Tibial artery (tissue), 4 donors: Measurements from ENCODE around the gene SMYD1.

Experiments used
- DNase-seq, 2 donors: peaks; one replicate each; pipeline ENCODE4 v3.0.0-alpha.2; 2019
- H3K27ac ChIP-seq, 2 donors: fragments of 200-600 bp; sonication (generic) in 1 of 2; 1 replicate in 1 of 2; 2 replicates in 1 of 2; pipeline ENCODE4 v1.5.1; 2018 to 2019; ENCODE audit warnings: mild to moderate bottlenecking in 1 of 2
- H3K27me3 ChIP-seq, 2 donors: fragments of 200-600 bp; sonication (generic) in 1 of 2; one replicate each; pipeline versions ENCODE4 v1.5.1 to v1.6.0; 2016 to 2019
- H3K36me3 ChIP-seq, 3 donors: fragments of 200-600 bp; sonication (generic) in 2 of 3; one replicate each; pipeline ENCODE4 v1.5.1; 2016 to 2019; ENCODE audit warnings: mild to moderate bottlenecking in 2 of 3
- H3K4me1 ChIP-seq, 4 donors: fragments of 200-600 bp; sonication (generic) in 2 of 4; 1 replicate in 3 of 4; 2 replicates in 1 of 4; pipeline ENCODE4 v1.5.1; 2016 to 2019
- H3K4me3 ChIP-seq, 2 donors: fragments of 200-600 bp; sonication (generic) in 1 of 2; 1 replicate in 1 of 2; 2 replicates in 1 of 2; pipeline ENCODE4 v1.5.1; 2018 to 2019; ENCODE audit warnings: mild to moderate bottlenecking in 2 of 2
- H3K9me3 ChIP-seq, 3 donors: fragments of 200-600 bp; sonication (generic) in 1 of 3; one replicate each; pipeline ENCODE4 v1.5.1; 2016 to 2019
- intact Hi-C: fragments of 100-400 bp; cut with DNase I; formaldehyde crosslinking; loops from one replicate; pipeline ENCODE4 v1.15.0; 2023; ENCODE audit warnings: low total_unique reads
- TF ChIP-seq, protein P1 (sequence below), 2 experiments: fragments of 200-600 bp in 1 of 2; fragments of 450-650 bp in 1 of 2; IDR thresholded peaks; one replicate each; pipeline ENCODE4 v1.5.1; 2017 to 2019; ENCODE audit warnings: antibody characterized with exemption in 2 of 2, mild to moderate bottlenecking in 1 of 2, moderate library complexity in 1 of 2

Gene SMYD1

GRCh38 chr2:88082781-88083180, 15.2 kb downstream of the SMYD1 start:
- Histone ChIP-seq H3K9me3 (no peaks in the 10 kb centered on the region), H3K4me3 (no peak overlapping the region), H3K4me1 (no peaks in the 10 kb centered on the region), H3K27me3 (no peaks in the 10 kb centered on the region), H3K36me3 (no peaks in the 10 kb centered on the region), H3K27ac (no peak overlapping the region)
- intact Hi-C loops, result no loop called here
- TF ChIP-seq, protein P1, sequence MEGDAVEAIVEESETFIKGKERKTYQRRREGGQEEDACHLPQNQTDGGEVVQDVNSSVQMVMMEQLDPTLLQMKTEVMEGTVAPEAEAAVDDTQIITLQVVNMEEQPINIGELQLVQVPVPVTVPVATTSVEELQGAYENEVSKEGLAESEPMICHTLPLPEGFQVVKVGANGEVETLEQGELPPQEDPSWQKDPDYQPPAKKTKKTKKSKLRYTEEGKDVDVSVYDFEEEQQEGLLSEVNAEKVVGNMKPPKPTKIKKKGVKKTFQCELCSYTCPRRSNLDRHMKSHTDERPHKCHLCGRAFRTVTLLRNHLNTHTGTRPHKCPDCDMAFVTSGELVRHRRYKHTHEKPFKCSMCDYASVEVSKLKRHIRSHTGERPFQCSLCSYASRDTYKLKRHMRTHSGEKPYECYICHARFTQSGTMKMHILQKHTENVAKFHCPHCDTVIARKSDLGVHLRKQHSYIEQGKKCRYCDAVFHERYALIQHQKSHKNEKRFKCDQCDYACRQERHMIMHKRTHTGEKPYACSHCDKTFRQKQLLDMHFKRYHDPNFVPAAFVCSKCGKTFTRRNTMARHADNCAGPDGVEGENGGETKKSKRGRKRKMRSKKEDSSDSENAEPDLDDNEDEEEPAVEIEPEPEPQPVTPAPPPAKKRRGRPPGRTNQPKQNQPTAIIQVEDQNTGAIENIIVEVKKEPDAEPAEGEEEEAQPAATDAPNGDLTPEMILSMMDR (IDR thresholded peaks at IDR 0.05), result no peak
- no peak for DNase-seq

- Histone ChIP-seq H3K4me3 (no peak overlapping the region), H3K9me3 (no peaks in the 10 kb centered on the region), H3K4me1 (no peaks in the 10 kb centered on the region), H3K27ac (no peak overlapping the region), H3K36me3 (no peaks in the 10 kb centered on the region), H3K27me3 (no peaks in the 10 kb centered on the region)
- no peak for DNase-seq
- TF ChIP-seq, protein P1 (IDR thresholded peaks at IDR 0.05), result no peak
- intact Hi-C loops, result no loop called here
Measured at GRCh38 chr2:88085099-88085498, 17.5 kb downstream of the SMYD1 start.

DNA sequence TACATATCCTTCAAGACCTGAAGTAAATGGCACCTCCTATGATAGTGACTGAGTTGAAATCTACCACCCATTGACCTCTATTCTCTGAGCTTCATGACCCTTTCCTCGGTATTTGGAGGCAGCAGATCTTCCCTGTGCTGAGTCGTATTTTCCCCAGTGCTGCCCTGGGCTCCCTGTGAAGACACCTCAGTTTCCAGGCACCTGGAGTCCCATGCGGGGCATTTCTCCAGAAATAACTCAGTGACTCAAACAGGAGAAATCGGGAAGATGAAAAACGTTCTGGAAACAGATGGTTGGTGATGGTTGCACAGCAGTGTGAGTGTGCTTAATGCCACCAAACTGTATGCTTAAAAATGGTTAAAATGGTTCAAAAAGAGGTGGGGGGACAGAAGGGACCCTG, 18.0 kb downstream of the SMYD1 start:
- H3K4me3 ChIP-seq, result no peak overlapping the region
- TF ChIP-seq, protein P1 (IDR thresholded peaks at IDR 0.05), result no peak
- H3K27me3 ChIP-seq, result no peaks in the 10 kb centered on the region
- no peak overlapping the region for H3K27ac ChIP-seq
- no peaks in the 10 kb centered on the region for H3K36me3 ChIP-seq
- H3K9me3 ChIP-seq, result no peaks in the 10 kb centered on the region
- intact Hi-C loops, result no loop called here
- H3K4me1 ChIP-seq, result no peaks in the 10 kb centered on the region
- DNase-seq, result no peak

DNA sequence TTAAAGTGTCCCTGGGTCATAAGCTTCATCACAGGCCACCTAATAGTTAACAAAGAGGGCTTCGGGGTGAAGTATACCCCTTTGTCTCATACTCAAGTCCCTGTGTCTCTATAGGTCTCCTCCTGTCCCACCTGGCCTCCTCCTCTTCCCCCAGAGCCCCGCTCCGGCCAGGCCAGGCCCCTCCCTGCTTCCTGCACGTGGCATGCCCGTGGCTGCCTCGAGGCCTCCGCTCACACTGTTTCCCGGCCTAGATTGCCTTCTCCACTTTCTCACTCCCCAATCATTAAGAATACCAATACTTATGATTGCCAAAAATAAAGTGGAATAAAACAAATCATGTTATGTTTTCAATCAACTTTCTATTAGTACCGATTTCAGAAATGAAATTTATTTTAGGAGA, 18.8 kb downstream of the SMYD1 start:
- no peak overlapping the region for H3K27ac ChIP-seq
- no peaks in the 10 kb centered on the region for H3K4me1 ChIP-seq
- H3K36me3 ChIP-seq, result no peaks in the 10 kb centered on the region
- TF ChIP-seq, protein P1 (IDR thresholded peaks at IDR 0.05), result no peak
- DNase-seq, result no peak
- H3K9me3 ChIP-seq, result no peaks in the 10 kb centered on the region
- no peak overlapping the region for H3K4me3 ChIP-seq
- H3K27me3 ChIP-seq, result no peaks in the 10 kb centered on the region
- intact Hi-C loops, result no loop called here

GRCh38 chr2:88087073-88087472, 19.4 kb downstream of the SMYD1 start:
- no peak for DNase-seq
- no peaks in the 10 kb centered on the region for H3K36me3 ChIP-seq
- H3K4me1 ChIP-seq, result no peaks in the 10 kb centered on the region
- H3K9me3 ChIP-seq, result no peaks in the 10 kb centered on the region
- TF ChIP-seq, protein P1 (IDR thresholded peaks at IDR 0.05), result no peak
- intact Hi-C loops, result no loop called here
- no peak overlapping the region for H3K4me3 ChIP-seq
- H3K27me3 ChIP-seq, result no peaks in the 10 kb centered on the region
- H3K27ac ChIP-seq, result no peak overlapping the region

GRCh38 chr2:88087763-88088162, 20.1 kb downstream of the SMYD1 start:
- Histone ChIP-seq H3K4me1 (no peaks in the 10 kb centered on the region), H3K36me3 (no peaks in the 10 kb centered on the region), H3K27ac (no peak overlapping the region), H3K9me3 (no peaks in the 10 kb centered on the region), H3K27me3 (no peaks in the 10 kb centered on the region), H3K4me3 (no peak overlapping the region)
- DNase-seq, result no peak
- TF ChIP-seq, protein P1 (IDR thresholded peaks at IDR 0.05), result no peak
- intact Hi-C loops, result no loop called here
